NOMO-1 (cell line): Measurements from ENCODE around the gene NFIB.

ENCODE experiments used
- DNase-seq, 2 experiments: peaks; one replicate each; lab custom pipeline; 2025; ENCODE audit not compliant: unreplicated experiment in 2 of 2; lab: John Stamatoyannopoulos, UW

The NFIB gene

GRCh38 chr9:14249527-14249926 is 64.4 kb downstream of the NFIB start:
- no peak for DNase-seq

DNA sequence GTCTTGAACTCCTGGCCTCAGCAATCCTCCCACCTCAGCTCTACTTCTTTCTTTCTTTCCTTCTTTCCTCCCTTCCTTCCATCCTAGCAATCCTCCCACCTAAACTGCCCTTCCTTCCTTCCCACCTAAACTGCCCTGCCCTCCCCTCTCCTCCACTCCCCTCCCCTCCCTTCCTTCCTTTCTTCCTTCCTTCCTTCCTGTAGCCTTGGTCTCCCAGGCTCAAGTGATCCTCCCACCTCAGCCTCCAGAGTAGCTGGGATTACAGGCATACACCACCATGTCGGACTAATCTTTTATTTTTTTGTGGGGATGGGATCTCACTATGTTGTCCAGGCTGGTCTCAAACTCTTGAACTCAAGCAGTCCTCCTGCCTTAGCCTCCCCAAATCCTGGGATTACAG is 65.8 kb downstream of the NFIB start:
- no peak for DNase-seq

DNA sequence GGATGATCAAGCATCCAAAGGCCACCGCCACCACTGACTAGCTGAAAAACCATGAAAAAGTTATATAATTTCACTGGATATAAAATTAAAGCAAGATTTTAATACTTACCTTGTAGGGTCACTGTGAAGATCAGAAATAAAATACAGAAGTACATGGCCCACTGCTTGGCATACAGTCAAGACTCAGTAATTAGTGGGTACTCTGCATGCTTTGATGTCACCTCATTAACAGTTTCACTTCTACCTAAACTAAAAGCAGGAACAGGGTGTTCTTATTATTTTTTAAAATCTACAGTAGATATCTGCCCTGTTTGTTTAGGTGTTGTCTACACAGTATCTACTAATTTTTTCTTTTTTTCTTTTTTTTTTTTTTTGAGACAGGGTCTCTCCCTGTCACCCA is 66.4 kb downstream of the NFIB start:
- DNase-seq, result peak in 1 of 2 experiments; percentile 5

DNA sequence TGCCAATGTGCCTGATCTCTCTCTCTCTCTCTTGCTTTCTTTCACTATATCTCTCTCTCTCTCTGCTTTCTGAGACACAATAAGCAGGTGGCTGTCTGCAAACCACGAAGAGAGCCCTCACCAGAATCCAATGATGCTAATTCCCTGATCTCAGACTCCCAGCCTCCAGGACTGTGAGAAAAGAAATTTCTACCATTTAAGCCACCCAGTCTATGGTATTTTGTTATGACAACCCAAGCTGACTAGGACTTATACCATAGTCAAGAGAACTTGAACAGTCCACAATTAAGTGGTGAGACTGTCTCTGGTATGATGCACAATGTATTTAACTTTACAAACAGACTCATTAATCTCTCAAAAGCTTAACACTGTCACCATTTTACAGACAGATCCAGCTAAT is 67.0 kb downstream of the NFIB start:
- no peak for DNase-seq

DNA sequence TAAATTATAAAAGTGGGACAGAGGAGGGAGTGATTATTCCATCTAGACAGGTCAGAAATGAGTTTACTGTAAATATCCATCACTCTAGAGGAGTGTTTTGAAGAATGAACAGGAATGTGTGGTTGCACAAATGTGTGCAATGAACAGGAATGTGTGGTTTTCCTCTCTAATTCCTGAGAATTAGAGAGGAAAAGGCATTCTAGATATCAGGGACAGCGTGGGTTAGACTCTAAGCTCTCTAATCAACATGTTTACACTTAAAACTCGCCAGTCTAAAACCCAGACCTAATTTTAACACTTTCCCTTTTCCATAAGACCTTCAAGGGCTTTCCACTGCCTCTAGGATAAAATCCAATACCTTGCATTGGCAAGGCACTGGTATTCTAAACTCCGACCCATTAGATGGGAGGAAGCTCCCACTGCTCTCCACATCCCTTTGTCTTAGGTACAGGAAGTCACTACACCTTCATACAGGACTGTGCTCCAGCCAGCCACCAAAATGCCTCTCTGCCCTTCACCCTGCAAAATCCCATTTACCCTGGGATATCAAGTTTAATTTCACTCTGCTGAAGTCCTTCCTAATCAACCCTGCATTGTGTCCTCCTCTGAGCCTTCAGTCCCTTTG is 67.9 kb downstream of the NFIB start:
- no peak for DNase-seq

DNA sequence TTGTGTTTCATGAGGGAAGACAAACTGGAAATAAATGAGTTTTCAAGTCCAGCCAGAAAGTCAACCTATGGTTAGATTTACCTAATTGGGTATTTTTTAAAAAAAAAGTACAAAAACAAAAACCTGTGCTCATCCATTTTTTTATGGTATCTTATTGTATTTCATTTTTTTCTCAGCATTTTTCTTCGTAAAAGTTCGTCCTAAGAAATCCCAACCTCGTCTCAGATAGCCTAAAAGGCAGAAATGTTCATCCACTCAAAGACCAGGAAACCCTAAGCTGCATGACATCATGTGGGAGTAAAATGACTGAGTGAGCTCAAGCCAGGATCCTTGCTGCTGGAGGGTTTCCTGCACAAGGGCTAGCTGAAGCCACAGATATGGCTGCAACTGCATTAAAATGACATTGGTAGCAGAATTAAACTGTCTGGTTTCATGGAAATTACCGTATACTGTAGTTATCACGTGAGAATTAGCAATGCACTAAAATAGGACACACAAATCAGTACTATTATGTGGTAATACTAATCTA is 70.4 kb downstream of the NFIB start:
- DNase-seq, result no peak

DNA sequence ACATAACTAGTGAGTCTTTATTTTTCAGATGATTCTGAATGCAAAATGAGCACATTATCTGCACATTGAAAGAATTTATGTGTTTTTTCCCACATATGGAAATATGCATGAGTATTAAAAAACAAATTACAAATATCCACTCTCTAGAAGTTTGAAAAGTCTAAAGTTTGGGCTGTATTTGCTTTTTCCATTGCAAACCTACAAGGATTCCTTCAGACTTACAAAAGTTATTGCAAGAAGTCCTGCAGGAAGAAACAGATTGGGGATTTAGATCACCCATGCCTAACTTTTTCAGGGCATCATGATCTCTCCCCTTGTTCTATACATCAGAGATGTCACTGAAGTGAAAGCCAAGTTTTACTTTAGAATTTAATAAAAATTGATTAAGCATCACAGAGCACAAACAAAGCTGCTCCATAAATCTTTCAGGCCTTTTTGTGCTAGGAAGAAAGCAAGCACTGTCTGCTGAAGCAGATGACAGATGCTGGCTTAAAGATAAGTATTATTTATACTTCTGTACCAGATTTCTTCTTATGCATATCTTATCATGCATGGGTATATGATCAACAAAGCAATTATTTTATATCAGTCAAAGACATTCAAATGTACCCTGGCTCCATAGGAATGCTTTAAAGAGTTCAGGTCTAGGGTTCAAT is 71.7 kb downstream of the NFIB start:
- no peak for DNase-seq

- DNase-seq, result no peak
Observed at GRCh38 chr9:14240537-14240936, 73.4 kb downstream of the NFIB start.

DNA sequence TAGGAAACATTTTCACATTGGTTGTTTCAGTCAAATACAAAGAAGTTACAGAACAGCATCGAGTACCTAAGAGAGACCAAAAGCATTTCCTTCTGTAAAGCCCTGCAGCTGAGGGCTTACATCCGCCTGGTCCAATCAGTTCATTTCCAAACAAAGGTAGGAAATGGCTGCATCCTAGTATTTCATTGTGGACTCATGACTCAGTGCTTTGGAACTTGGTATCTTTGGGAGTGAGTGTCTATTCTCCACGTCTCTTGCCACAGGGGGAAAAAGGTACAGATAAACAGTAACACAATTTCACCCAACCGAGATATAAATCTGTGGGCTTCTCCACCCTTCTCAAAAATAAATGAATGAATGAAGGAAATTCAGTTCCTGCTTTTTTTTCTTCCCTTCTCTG is 75.4 kb downstream of the NFIB start:
- no peak for DNase-seq

GRCh38 chr9:14238079-14238478 is 75.9 kb downstream of the NFIB start:
- no peak for DNase-seq

- no peak for DNase-seq
Observed at GRCh38 chr9:14236591-14236990, 77.3 kb downstream of the NFIB start.

- no peak for DNase-seq
Observed at GRCh38 chr9:14232111-14232510, 81.8 kb downstream of the NFIB start.

DNA sequence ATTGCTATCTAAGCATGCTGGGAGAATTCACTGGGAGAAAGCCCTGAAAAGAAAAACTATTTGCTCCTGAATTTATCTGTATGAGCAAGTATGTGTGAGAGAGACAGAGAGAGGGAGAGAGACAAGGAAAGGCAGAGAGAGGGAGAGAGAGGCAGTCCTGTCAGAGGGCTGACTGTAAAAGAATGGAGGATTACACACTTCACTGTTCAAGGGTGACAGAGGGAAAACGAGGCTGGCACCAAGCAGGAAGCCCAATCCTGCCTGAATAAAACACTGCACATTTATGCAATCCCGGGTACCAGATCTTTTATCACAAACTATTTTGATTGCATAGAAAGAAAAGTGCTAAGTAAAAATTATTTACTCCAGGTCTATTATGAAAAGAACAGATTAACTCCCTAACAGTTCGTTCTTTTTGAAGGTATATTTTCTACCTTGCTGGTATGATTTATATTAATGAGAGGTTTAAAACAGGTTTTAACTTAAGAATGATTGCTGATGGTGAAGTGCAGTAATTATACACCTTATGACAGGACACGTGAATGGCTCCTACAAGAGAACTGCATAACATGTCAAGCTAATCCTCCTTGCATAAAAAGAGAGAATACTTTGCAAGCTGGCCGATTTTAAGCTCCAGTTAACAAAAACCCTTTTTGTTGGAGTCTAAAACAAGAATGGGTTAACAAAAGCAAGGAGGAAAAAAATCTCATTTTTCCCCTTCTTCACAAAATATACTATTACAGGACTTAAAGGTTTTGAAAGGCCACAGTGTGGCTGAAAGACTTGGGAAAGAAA is 82.5 kb downstream of the NFIB start:
- no peak for DNase-seq

- DNase-seq, result no peak
Observed at GRCh38 chr9:14228602-14229001, 85.3 kb downstream of the NFIB start.

- DNase-seq, result no peak
Observed at GRCh38 chr9:14226855-14227532, 86.9 kb downstream of the NFIB start.

DNA sequence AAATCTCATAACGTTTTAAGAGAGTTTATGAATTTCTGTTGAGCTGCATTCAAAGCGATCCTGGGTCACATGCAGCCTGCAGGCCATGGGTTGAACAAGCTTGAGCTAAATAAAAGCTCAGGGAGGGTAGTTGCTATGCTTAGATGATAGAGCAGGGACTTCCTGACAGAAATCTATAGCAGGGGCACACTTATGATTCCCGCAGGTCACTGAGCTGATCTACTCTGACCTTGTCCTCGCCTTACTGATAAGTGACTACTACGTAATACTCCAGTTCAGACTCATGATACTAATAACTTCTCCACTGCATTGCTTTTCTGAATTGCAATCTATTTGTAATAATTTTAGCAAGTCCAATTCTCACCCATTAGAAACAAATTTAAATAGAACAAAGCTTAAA is 90.9 kb downstream of the NFIB start:
- no peak for DNase-seq

DNA sequence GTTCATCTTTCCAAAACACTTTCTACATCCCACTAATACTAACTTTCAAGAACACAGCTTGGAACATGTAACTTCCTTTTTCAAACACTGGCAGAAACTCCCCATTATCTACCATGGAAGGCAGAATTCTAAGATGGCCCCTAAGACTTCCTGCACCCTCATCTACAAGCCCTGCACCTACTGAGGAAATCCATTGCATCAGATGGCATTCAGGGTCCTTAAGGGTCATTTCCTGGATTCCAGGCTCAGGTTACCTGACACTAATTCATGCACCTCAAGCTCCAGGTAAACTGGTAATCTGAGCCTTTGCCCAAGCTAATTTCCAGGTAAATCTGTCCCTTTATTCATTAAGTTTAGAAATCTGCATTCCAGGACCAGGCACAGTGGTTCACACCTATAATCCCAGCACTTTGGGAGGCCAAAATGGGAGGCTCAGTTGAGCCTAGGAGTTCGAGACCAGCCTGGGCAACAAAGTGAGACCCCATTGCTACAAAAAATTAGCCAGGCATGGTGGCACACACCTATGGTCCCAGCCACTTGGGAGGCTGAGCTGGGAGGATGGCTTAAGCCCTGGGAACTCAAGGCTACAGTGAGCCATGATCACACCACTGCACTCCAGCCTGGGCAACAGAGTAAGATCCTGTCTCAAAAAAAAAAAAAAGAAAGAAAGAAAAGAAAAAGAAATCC is 91.6 kb downstream of the NFIB start:
- no peak for DNase-seq

GRCh38 chr9:14221558-14221957 is 92.4 kb downstream of the NFIB start:
- DNase-seq, result no peak

- DNase-seq, result no peak
Observed at GRCh38 chr9:14221119-14221518, 92.8 kb downstream of the NFIB start.

GRCh38 chr9:14220256-14220655 is 93.7 kb downstream of the NFIB start:
- DNase-seq, result no peak

DNA sequence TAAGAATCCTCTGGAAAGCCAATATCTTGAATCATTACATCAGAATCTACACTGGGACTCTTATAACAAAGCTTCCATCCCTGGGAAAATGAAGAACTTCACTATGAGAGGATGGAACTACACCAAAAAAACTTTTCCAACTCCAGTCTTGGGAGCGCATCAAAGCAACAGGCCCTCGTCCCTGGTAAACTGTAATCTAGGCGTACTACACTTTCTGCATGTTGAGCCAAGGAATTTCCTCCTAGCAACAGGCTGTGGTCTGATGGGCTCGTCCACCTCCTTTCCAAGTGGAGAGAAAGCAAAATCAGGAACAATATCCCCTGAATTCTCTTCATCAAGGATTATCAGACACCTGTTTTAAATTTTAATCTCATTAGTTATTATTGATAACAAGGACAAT is 94.1 kb downstream of the NFIB start:
- no peak for DNase-seq
